HG03521 (cell line): Measurements from ENCODE around the gene OR5K2.
A peak's percentile ranks its signal among the peaks of the same experiment; 100 is the strongest.

Source experiments
- ATAC-seq: cut with Tn5 transposase; IDR thresholded peaks from one replicate; pipeline ENCODE4 v1.9.1; 2021; ENCODE audit warnings: mild to moderate bottlenecking, moderate library complexity; ENCODE audit not compliant: unreplicated experiment

The OR5K2 gene

GRCh38 chr3:98521897-98522543, 24.5 kb downstream of the OR5K2 start:
- peak; percentile 38 for ATAC-seq

DNA sequence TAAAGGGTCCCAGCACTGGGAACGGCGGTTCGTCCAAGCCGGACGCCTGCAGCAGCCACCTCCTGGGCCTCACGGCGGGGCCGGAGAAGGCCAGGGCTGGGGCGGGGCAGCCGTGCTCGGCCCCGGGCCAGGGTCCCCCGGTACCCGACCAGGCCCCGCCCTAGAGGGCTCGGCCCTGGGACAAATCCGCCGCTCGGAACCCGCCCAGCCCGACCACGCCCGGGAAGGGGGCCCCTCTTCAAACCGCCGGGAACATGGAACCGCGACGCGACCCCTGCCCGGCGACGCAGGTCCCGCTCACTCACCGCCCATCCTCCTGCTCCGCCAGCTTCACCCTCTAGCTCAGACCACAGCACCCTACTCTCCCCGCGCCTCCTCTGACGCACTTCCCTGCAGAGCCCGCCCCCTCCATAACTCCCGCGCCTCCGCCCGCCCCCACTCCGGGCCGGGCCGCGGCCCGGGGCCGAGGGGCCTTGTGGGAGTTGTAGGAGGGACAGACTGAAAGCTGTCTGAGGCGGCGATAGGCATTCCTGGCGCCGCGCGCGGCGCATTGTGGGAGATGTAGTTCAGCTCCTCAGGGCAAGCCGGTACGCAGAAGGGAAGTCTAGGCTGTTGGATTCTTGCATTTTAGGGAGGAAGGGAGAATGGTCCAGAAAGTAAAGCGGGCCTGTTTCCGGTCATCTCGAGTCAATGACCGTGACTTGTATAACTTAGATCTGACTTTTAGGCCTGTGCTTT, 25.2 kb downstream of the OR5K2 start, which contains the start of gene CLDND1:
Gene CLDND1 (minus strand): TSS at position 359 of the 738 bp plus-strand sequence. CDS start 1,478 bp downstream, outside the sequence.
- ATAC-seq = peak; percentile 94

DNA sequence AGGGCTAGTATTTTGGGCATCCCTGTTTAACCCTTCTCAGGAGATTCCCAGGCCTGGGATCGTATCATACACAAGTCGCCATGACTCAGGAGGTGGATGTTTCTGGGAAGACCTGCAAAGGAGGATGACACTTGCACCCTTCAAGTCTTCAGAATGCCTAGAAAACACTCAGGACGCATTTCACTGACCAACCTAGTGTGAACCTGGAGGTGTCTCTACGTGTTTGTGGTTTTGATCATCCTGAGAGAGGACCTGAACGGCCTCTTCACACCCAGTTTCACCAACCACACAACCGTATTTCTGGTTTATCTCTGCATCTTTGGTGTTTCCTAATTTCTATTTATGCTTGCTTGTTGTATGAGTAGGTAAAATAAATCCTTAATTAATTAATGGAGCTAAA, 28.0 kb downstream of the OR5K2 start:
- no peak for ATAC-seq

DNA sequence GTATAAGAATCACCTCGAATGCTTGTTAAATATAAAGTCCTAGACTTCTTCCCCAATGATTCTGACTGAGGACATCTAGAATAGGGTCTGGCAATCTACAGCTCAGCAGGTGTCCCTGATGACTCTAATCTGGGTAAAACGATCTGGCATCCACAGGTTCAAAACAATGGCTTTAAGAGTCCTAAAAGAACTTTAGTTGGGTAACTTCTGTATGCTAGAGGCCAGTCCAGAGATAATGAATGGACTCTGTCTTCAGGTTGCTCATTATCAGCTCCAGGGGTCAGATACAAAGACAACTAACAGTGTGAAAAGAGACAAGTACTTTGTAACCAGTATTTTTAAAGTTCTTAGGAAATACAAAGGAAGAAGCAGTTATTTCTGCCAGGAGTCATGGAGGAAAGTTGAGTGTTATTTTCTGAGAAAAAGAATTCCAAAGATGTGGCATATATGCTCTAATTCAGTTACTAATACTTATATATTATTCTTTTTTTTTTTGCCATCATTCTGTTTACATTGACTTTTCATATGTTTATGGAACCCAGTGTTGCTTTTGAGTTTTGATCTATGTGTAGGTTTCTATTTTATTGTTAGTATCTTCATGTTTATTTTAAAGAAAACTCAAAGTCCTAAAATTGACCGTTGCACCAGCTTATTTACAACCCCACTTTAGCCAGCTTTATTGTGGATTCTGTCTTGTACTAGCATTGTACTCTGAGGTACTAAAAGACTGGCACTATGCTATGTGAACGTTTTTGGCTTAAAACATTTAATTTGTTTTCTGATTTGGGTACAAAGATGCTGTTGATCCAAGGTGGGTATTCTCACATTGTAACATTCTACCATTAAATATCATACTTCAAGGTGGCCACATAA, 31.2 kb downstream of the OR5K2 start:
- no peak for ATAC-seq

- no peak for ATAC-seq
These were observed 32.5 kb downstream of the OR5K2 start for GRCh38 chr3:98529856-98530459.

- no peak for ATAC-seq
These were observed 33.2 kb downstream of the OR5K2 start for GRCh38 chr3:98530676-98531075.

- no peak for ATAC-seq
These were observed 34.3 kb downstream of the OR5K2 start, which contains the start of gene GPR15 for GRCh38 chr3:98531622-98532274. Gene GPR15 (plus strand): TSS chr3:98531978. CDS start chr3:98532034, 56 bp downstream.

DNA sequence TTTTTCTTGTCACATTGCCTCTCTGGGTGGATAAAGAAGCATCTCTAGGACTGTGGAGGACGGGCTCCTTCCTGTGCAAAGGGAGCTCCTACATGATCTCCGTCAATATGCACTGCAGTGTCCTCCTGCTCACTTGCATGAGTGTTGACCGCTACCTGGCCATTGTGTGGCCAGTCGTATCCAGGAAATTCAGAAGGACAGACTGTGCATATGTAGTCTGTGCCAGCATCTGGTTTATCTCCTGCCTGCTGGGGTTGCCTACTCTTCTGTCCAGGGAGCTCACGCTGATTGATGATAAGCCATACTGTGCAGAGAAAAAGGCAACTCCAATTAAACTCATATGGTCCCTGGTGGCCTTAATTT, 34.8 kb downstream of the OR5K2 start:
- ATAC-seq = no peak

GRCh38 chr3:98532709-98533571, 35.5 kb downstream of the OR5K2 start:
- no peak for ATAC-seq

DNA sequence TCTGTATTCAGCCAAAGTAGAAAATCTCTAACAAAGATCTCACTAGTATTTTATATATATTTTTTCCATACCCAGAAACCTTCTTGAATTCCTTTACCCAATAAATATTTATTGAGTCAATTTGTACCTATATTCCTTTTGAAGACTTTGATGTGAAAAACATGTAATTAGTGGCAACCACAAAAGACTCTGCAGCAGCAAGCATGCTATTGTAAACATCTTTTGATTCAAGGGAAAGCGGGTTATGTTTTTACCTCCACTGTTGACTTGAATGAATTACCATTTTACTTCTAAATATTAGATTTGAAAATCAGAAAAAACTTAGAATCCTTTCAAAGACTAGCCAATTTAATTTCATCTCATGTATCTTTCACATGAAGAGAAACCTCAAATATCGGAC, 36.7 kb downstream of the OR5K2 start:
- ATAC-seq = no peak

DNA sequence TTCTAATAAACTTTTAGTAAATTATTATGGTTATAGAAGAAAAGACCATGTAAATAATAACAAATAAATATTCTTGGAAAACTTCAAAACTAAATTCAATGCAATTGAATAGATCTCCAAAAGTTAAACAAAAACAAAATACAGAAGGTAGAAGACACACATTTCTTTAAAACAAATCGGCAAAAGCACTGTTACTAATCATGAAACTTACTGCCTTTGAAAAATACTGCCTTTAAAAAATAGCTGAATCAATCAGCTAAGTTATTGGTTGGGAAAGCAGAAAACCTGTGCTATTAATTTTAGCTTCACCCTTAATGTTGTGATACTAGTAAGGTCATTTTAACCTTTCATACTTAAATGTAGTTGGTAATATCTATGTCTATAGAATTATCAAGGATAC, 37.3 kb downstream of the OR5K2 start:
- no peak for ATAC-seq

DNA sequence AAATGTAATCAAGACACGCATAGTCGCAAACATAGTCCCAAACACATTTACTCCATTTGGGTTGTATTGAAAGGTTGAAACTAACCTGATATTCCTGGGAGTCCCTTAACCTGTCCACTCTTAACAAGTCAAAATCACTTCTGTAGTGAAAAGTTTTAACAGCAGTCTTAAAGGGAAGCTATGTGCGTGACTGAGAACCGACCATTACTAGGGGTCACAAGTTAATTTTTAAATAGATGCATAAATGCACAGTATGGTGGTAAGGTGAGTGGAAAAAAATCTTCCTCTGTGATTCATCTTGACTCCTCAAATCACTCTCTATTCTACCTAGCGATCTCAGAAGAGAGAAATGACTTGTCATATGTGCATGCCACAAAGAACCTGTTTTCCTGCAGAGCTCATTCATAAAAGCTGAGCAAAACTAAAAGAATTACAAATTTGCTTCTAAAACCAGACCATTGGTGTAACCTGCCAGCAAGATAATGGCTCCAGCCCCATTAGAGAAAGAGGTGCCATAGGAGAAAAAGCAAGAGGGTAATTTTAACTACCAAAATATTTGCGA, 39.1 kb downstream of the OR5K2 start:
- peak; percentile 63 for ATAC-seq

- peak; percentile 50 for ATAC-seq
These were observed 42.9 kb downstream of the OR5K2 start for GRCh38 chr3:98540346-98540745.

DNA sequence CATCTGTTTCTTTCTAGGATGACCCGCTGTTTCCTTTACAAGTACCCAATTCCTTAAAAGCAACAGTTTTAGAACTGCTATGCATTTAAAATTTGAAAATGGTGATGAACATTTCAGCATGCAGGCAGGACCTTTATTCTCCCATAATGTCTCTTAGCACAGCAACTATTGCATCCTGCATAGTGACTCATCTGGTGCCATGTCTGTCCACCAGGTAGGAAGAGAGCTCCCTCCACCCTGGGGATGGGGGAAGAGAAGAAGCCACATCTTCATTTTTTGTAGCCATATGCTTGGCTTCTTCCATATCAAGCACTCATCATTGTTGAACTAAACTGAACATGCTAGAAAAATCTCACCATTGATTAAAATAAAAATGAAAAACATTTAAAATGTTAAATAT, 44.2 kb downstream of the OR5K2 start:
- ATAC-seq = no peak

GRCh38 chr3:98542623-98543022, 45.1 kb downstream of the OR5K2 start:
- no peak for ATAC-seq

DNA sequence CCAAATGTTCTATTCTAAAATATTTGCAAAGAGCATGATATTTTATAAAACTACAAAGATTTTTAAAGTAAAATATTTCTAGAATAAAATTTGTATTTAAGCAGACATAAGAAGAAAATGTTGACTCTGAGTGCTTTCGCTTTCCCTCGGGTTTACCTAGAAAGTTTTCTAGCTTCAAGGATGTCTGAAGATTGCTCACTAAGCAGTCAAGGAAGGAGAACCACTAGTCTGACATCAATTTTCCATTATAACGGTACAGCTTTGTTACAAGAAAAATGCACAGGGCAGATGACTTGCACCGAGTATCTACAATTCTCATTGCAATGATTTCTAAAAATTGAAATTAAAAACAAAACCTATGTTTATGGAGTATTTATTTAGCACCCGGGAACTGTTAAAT, 48.5 kb downstream of the OR5K2 start:
- peak; percentile 36 for ATAC-seq
